HepG2 (cell line): ENCODE measurements around the gene BICRA. TPM values are rescaled to one million over a fixed set of nuclear protein-coding genes. Genes with fewer than 3 reads are reported as not detected.

Experiments used
- ATF1 ChIP-seq: IDR thresholded peaks from 2 replicates; pipeline ENCODE4 v1.6.1; 2016; ENCODE audit warnings: mild to moderate bottlenecking, control low read depth
- CENPX ChIP-seq: sonication (generic); formaldehyde crosslinking; IDR thresholded peaks from 2 replicates; pipeline ENCODE4 v1.9.0; 2021; ENCODE audit warnings: mild to moderate bottlenecking, missing genetic modification reagents, moderate library complexity
- HMG20A ChIP-seq: IDR thresholded peaks from 2 replicates; pipeline ENCODE4 v1.6.1; 2016; ENCODE audit warnings: borderline replicate concordance
- HNRNPK ChIP-seq: fragments of 200-400 bp; formaldehyde crosslinking; IDR thresholded peaks from 2 replicates; pipeline ENCODE4 v1.6.1; 2018; ENCODE audit warnings: low read length, low read depth, moderate library complexity, mild to moderate bottlenecking; ENCODE audit not compliant: poor library complexity, severe bottlenecking
- KLF15 ChIP-seq: sonication (generic); formaldehyde crosslinking; IDR thresholded peaks from 2 replicates; pipeline ENCODE4 v1.8.1; 2023; ENCODE audit warnings: borderline replicate concordance, mild to moderate bottlenecking, inconsistent platforms, missing genetic modification reagents, mixed read lengths
- KLF16 ChIP-seq, 2 experiments: sonication (generic) in 1 of 2; formaldehyde crosslinking in 1 of 2; IDR thresholded peaks; 2 replicates each; pipeline versions ENCODE4 v1.6.1 to v1.8.0; 2016 to 2023; ENCODE audit warnings: missing genetic modification reagents in 2 of 2, missing compliant biosample characterization in 1 of 2
- MTA3 ChIP-seq: sonication (generic); formaldehyde crosslinking; IDR thresholded peaks from 2 replicates; pipeline ENCODE4 v1.4.0; 2020; ENCODE audit warnings: missing genetic modification reagents
- TEF ChIP-seq: sonication (generic); formaldehyde crosslinking; IDR thresholded peaks from 2 replicates; pipeline ENCODE4 v1.5.0; 2020; ENCODE audit warnings: missing genetic modification reagents
- XRCC5 ChIP-seq: fragments of 200-400 bp; formaldehyde crosslinking; optimal IDR thresholded peaks from 2 replicates; pipeline ENCODE3; 2017; ENCODE audit warnings: mild to moderate bottlenecking, low read length
- ZBTB7B ChIP-seq: sonication (generic); formaldehyde crosslinking; IDR thresholded peaks from 2 replicates; pipeline ENCODE4 v1.4.0; 2020; ENCODE audit warnings: missing genetic modification reagents
- ZMYM4 ChIP-seq: sonication (generic); formaldehyde crosslinking; IDR thresholded peaks from 2 replicates; pipeline ENCODE4 v1.8.1; 2023; ENCODE audit warnings: mild to moderate bottlenecking, missing genetic modification reagents
- ZNF292 ChIP-seq: sonication (generic); formaldehyde crosslinking; IDR thresholded peaks from 2 replicates; pipeline ENCODE4 v1.8.1; 2022; ENCODE audit warnings: mild to moderate bottlenecking, low read depth, missing genetic modification reagents, borderline replicate concordance
- ZNF574 ChIP-seq: sonication (generic); formaldehyde crosslinking; IDR thresholded peaks from 2 replicates; pipeline ENCODE4 v1.4.0; 2020; ENCODE audit warnings: missing genetic modification reagents
- ZNF646 ChIP-seq: sonication (generic); formaldehyde crosslinking; IDR thresholded peaks from 2 replicates; pipeline ENCODE4 v1.9.0; 2021; ENCODE audit warnings: mild to moderate bottlenecking, missing genetic modification reagents
- polyA plus RNA-seq, 8 experiments: library from polyadenylated mRNA; depleted of rRNA in 3 of 8; stranded (reverse) in 7 of 8; unstranded in 1 of 8; fragments of >200 nt; fragmentation: Illumina TruSeq in 4 of 8; extraction: Trizol in 4 of 8; gene quantifications; 2 replicates each; pipeline versions ENCODE4 v1.2.1 to v1.2.3, GENCODE V29; 2011 to 2016; ENCODE audit warnings: low read depth in 4 of 8, missing spikeins in 1 of 8, mixed read lengths in 1 of 8; ENCODE audit not compliant: insufficient read depth in 1 of 8
- total RNA-seq, 5 experiments: library from RNA; depleted of rRNA; stranded (reverse); fragments of >200 nt; fragmentation: Illumina TruSeq; extraction: Trizol; gene quantifications; 2 replicates each; pipeline ENCODE4 v1.2.3, GENCODE V29; 2016; ENCODE audit warnings: low read depth in 1 of 5
- TF ChIP-seq, protein P1 (sequence below), 2 experiments: sonication (generic) in 1 of 2; formaldehyde crosslinking in 1 of 2; IDR thresholded peaks; 2 replicates each; pipeline versions ENCODE4 v1.5.1 to v1.6.1; 2011 to 2020; ENCODE audit warnings: borderline replicate concordance in 1 of 2, low read depth in 1 of 2, low read length in 1 of 2, mild to moderate bottlenecking in 1 of 2, missing genetic modification reagents in 1 of 2, moderate library complexity in 1 of 2

The BICRA gene
- total and polyA plus RNA-seq, 2 of the 13 experiments (the other 11 are each of a cell fraction or from before 2014, with no cell fraction given): 0.55 to 0.71 TPM

- TF ChIP-seq ZNF292 (CRISPR knock-in tag) (no peak), ZBTB7B (CRISPR knock-in tag) (no peak), XRCC5 (no peak), ATF1 (CRISPR knock-in tag) (no peak), HMG20A (CRISPR knock-in tag) (no peak), TEF (CRISPR knock-in tag) (no peak), MTA3 (CRISPR knock-in tag) (no peak), HNRNPK (peak; percentile 82), KLF16 (CRISPR knock-in tag; IDR thresholded peaks at IDR 0.05) (peak in 1 of 2 experiments; percentile 55; a peak in 1 of 4 replicates), ZNF574 (0 out of 2 replicates have a peak, but pooled peaks have one; percentile 28), ZNF646 (0 out of 2 replicates have a peak, but pooled peaks have one; percentile 53), CENPX (CRISPR knock-in tag) (no peak), KLF15 (CRISPR knock-in tag) (no peak), ZMYM4 (CRISPR knock-in tag) (peak; percentile 16; the same call in 1 of the 2 replicates)
- TF ChIP-seq, protein P1, sequence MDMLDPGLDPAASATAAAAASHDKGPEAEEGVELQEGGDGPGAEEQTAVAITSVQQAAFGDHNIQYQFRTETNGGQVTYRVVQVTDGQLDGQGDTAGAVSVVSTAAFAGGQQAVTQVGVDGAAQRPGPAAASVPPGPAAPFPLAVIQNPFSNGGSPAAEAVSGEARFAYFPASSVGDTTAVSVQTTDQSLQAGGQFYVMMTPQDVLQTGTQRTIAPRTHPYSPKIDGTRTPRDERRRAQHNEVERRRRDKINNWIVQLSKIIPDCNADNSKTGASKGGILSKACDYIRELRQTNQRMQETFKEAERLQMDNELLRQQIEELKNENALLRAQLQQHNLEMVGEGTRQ (IDR thresholded peaks at IDR 0.05; ENCODE audit: low read depth, low read length): no peak
- TF ChIP-seq, protein P1 (CRISPR knock-in tag; IDR thresholded peaks at IDR 0.05; ENCODE audit: borderline replicate concordance): no peak
These were observed 638 bp upstream of the BICRA start (continued) for GRCh38 chr19:47608074-47608918.
